Activated naive CD8-positive, alpha-beta T cell treated with anti-CD3 and anti-CD28 coated beads for 36 hours (primary cell): ENCODE results near the gene MRPS25. TPM values are rescaled to one million over a fixed set of nuclear protein-coding genes. Genes with fewer than 3 reads are reported as not detected.

Experiments
- total RNA-seq, 2 experiments: library from RNA; stranded (reverse); gene quantifications; one replicate each; pipeline ENCODE4 v1.2.3, GENCODE V29; 2021

Gene MRPS25
- total RNA-seq, 2 experiments from 2014 or later = 78.0 to 86.4 TPM

Other genes starting within 250 kb of the MRPS25 start
- gene FGD5, start 246.4 kb downstream of the MRPS25 start, total RNA-seq = under 1 TPM; 0.22 to 0.27 TPM
- gene NR2C2, start 117.7 kb downstream of the MRPS25 start, total RNA-seq = 10 to 100 TPM; 39.1 to 43.1 TPM
- gene RBSN, start 33.8 kb upstream of the MRPS25 start, total RNA-seq = 1 to 10 TPM; 7.9 to 8.6 TPM
- 10 to 100 TPM; 20.4 to 23.6 TPM for gene CAPN7, start 140.9 kb upstream of the MRPS25 start, total RNA-seq